Loucy (cell line): ENCODE data around the gene TGM5.

Experiments
- H2AFZ ChIP-seq: fragments of 200-600 bp; sonication (generic); 2 replicates; pipeline ENCODE4 v1.6.0; 2016; ENCODE audit warnings: antibody characterized with exemption, mild to moderate bottlenecking, low read length, moderate library complexity
- H3F3A ChIP-seq: fragments of 200-600 bp; 2 replicates; pipeline ENCODE4 v1.6.0; 2016; ENCODE audit warnings: antibody characterized with exemption, low read depth, mild to moderate bottlenecking
- H3K27me3 ChIP-seq: fragments of 200-600 bp; sonication (generic); 2 replicates; pipeline ENCODE4 v1.6.1; 2014; ENCODE audit warnings: low read length, mild to moderate bottlenecking; ENCODE audit not compliant: insufficient read depth, poor library complexity, severe bottlenecking
- H3K36me3 ChIP-seq: fragments of 200-600 bp; sonication (generic); 2 replicates; pipeline ENCODE4 v1.6.1; 2016; ENCODE audit warnings: low read length; ENCODE audit not compliant: insufficient read depth
- H3K4me1 ChIP-seq: fragments of 200-600 bp; sonication (generic); 2 replicates; pipeline ENCODE4 v1.5.1; 2014; ENCODE audit warnings: low read length, mild to moderate bottlenecking; ENCODE audit not compliant: insufficient read depth, poor library complexity, severe bottlenecking
- H3K4me2 ChIP-seq: fragments of 200-600 bp; sonication (generic); 2 replicates; pipeline ENCODE4 v1.6.0; 2014; ENCODE audit warnings: antibody characterized with exemption, low read length, low read depth, mild to moderate bottlenecking; ENCODE audit not compliant: poor library complexity, severe bottlenecking
- H3K4me3 ChIP-seq: fragments of 200-600 bp; sonication (generic); 2 replicates; pipeline ENCODE4 v1.5.1; 2014; ENCODE audit warnings: low read length, mild to moderate bottlenecking, mixed read lengths; ENCODE audit not compliant: poor library complexity, severe bottlenecking
- H3K79me2 ChIP-seq: fragments of 200-600 bp; sonication (generic); 2 replicates; pipeline ENCODE4 v1.6.1; 2014; ENCODE audit warnings: low read length; ENCODE audit not compliant: insufficient read depth
- H3K9ac ChIP-seq: fragments of 200-600 bp; sonication (generic); 2 replicates; pipeline ENCODE4 v1.6.0; 2014; ENCODE audit warnings: mild to moderate bottlenecking, low read depth, low read length, moderate library complexity; ENCODE audit not compliant: poor library complexity, severe bottlenecking
- H3K9me2 ChIP-seq: fragments of 200-600 bp; sonication (generic); replicated peaks from 2 replicates; pipeline ENCODE4 v1.6.1; 2016; ENCODE audit warnings: low read depth, low read length, mixed read lengths
- H3K9me3 ChIP-seq: fragments of 200-600 bp; sonication (generic); 2 replicates; pipeline ENCODE4 v1.6.1; 2014; ENCODE audit warnings: mild to moderate bottlenecking, antibody characterized with exemption, low read length, low read depth; ENCODE audit not compliant: insufficient read depth
- H4K20me1 ChIP-seq: fragments of 200-600 bp; sonication (generic); 2 replicates; pipeline ENCODE4 v1.6.0; 2014; ENCODE audit warnings: antibody characterized with exemption, low read length, mild to moderate bottlenecking; ENCODE audit not compliant: insufficient read depth, poor library complexity, severe bottlenecking
- EZH2phosphoT487 ChIP-seq: fragments of 200-600 bp; IDR thresholded peaks from 2 replicates; pipeline ENCODE4 v1.6.1; 2018; ENCODE audit warnings: antibody characterized with exemption, mild to moderate bottlenecking, moderate library complexity, borderline replicate concordance
- TF ChIP-seq, protein P1 (sequence below): fragments of 200-600 bp; sonication (generic); conservative IDR thresholded peaks from 2 replicates; pipeline ENCODE4 v1.5.1; 2014; ENCODE audit warnings: mild to moderate bottlenecking, antibody characterized with exemption, low read length

Gene TGM5

DNA sequence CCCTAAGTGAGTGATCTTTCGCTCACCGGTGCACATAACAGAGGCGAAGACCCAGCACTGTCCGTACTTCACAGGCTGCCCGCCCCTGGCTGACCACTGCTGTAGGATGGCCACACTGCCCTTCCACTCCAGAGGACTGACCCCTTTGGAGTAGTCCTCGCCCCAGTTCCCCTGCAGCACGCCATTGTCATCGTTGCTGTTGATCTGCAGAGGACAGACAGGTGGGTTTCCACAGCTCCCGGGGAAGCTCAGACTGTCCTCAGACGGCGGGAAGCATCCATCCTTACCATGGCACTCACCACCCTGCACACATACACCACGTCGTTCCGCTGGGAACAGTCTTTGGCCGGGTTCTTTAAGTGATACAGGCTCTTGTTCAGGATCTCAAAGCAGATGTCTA is 20.5 kb upstream of the TGM5 start:
- Histone ChIP-seq H3K79me2 (no peaks in the 10 kb centered on the region), H3K4me2 (no peak overlapping the region)

DNA sequence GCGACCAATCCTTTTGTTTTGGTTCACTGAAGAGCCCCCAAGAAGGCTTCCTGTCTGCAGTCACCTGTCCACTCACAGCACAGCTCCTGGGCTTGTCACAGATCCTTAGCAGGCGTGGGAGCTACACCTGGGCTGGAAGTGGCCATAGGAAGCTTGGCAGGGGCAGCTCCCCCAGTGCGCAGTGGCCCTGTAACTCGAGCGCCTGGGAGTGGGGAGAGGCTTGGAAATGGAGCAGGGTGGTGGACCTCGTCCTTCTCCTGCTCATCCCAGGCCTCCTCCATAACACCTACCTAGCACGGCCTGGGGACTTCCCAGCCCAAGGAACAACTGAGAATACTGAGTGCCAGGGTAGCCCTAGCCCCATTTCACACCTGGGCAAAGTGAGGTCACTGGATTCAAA is 19.3 kb upstream of the TGM5 start:
- no peaks in the 10 kb centered on the region for H3K36me3 ChIP-seq
- H3K9ac ChIP-seq, result no peak overlapping the region

More for the DNA sequence above, 20.5 kb upstream of the TGM5 start:
- H3K4me1 ChIP-seq, result peaks cover 6% of the 10 kb centered on the region
- no peaks in the 10 kb centered on the region for H3K36me3 ChIP-seq
- no peaks in the 10 kb centered on the region for H4K20me1 ChIP-seq
- no peaks in the 10 kb centered on the region for H3F3A ChIP-seq
- no peak overlapping the region for H3K9ac ChIP-seq
- no peak overlapping the region for H2AFZ ChIP-seq
- H3K27me3 ChIP-seq, result no peaks in the 10 kb centered on the region
- TF ChIP-seq, protein P1, sequence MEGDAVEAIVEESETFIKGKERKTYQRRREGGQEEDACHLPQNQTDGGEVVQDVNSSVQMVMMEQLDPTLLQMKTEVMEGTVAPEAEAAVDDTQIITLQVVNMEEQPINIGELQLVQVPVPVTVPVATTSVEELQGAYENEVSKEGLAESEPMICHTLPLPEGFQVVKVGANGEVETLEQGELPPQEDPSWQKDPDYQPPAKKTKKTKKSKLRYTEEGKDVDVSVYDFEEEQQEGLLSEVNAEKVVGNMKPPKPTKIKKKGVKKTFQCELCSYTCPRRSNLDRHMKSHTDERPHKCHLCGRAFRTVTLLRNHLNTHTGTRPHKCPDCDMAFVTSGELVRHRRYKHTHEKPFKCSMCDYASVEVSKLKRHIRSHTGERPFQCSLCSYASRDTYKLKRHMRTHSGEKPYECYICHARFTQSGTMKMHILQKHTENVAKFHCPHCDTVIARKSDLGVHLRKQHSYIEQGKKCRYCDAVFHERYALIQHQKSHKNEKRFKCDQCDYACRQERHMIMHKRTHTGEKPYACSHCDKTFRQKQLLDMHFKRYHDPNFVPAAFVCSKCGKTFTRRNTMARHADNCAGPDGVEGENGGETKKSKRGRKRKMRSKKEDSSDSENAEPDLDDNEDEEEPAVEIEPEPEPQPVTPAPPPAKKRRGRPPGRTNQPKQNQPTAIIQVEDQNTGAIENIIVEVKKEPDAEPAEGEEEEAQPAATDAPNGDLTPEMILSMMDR, result no peak
- no peak for TF ChIP-seq EZH2phosphoT487
- no peaks in the 10 kb centered on the region for H3K9me3 ChIP-seq
- no peak overlapping the region for H3K4me3 ChIP-seq
- H3K9me2 ChIP-seq, result no peaks in the 10 kb centered on the region

DNA sequence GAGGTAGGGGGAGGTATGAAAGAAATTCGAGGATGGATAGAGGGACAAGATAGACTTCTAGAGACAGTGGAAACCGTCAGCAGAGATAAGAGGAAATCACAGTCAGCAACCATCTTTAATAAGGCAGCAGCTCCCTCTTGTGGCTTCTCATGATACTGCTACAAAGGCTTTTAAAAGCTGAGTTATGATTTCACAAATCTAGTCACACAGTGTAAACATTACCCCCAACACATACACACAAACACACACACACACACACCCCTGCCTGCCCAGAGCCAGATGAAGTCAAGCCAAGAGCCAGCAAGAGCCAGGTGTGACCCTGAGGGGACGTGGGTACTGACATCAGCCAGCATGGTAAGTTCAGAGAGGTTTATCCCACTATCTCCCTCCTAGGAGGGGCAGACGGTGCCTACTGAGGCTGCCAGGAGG is 18.9 kb upstream of the TGM5 start:
- H3K36me3 ChIP-seq, result no peaks in the 10 kb centered on the region
- H3K9ac ChIP-seq, result no peak overlapping the region
- TF ChIP-seq EZH2phosphoT487, result no peak
- TF ChIP-seq, protein P1, result peak; percentile 93
- no peaks in the 10 kb centered on the region for H3K9me2 ChIP-seq
- H3K4me3 ChIP-seq, result no peak overlapping the region
- H3K27me3 ChIP-seq, result no peaks in the 10 kb centered on the region
- H3K79me2 ChIP-seq, result no peaks in the 10 kb centered on the region
- no peak overlapping the region for H3K4me2 ChIP-seq
- H2AFZ ChIP-seq, result no peak overlapping the region
- no peaks in the 10 kb centered on the region for H3K9me3 ChIP-seq
- H3K4me1 ChIP-seq, result peaks cover 6% of the 10 kb centered on the region
- H3F3A ChIP-seq, result no peaks in the 10 kb centered on the region
- no peaks in the 10 kb centered on the region for H4K20me1 ChIP-seq

More for the DNA sequence above, 19.3 kb upstream of the TGM5 start:
- no peaks in the 10 kb centered on the region for H3K27me3 ChIP-seq
- H3K79me2 ChIP-seq, result no peaks in the 10 kb centered on the region
- no peaks in the 10 kb centered on the region for H4K20me1 ChIP-seq
- H3K4me2 ChIP-seq, result no peak overlapping the region
- H3K4me3 ChIP-seq, result no peak overlapping the region
- H3K9me3 ChIP-seq, result no peaks in the 10 kb centered on the region
- no peaks in the 10 kb centered on the region for H3F3A ChIP-seq
- no peak overlapping the region for H2AFZ ChIP-seq
- no peaks in the 10 kb centered on the region for H3K9me2 ChIP-seq
- TF ChIP-seq, protein P1, result no peak
- no peak for TF ChIP-seq EZH2phosphoT487
- peaks cover 6% of the 10 kb centered on the region for H3K4me1 ChIP-seq
